ENCODE results near the gene CNOT1.
A peak's percentile ranks its signal among the peaks of the same experiment; 100 is the strongest.
"Not testable (repeated sequence)": the region's sequence is repeated elsewhere in the genome, so short reads cannot be mapped to it uniquely, and the experiment has no call there.

CNOT1 gene

GRCh38 chr16:58629733-58630640, at the start of gene CNOT1:
CNOT1 (minus strand) TSS chr16:58629826; CDS start chr16:58599337, 30,489 bp downstream.
- DNase-seq (ENCODE audit: low read depth in 2 of 2), result peak; percentile 93 to 96

GRCh38 chr16:58678716-58679115, 49.1 kb upstream of the CNOT1 start:
- DNase-seq (ENCODE audit: low read depth in 2 of 2), result no peak

GRCh38 chr16:58678269-58678668, 48.6 kb upstream of the CNOT1 start:
- DNase-seq (ENCODE audit: low read depth in 2 of 2), result no peak

GRCh38 chr16:58670946-58671583, 41.4 kb upstream of the CNOT1 start:
- no peak for DNase-seq (ENCODE audit: low read depth in 2 of 2)

- no peak for DNase-seq (ENCODE audit: low read depth in 2 of 2)
These were observed 40.6 kb upstream of the CNOT1 start for GRCh38 chr16:58670177-58670576.

- no peak for DNase-seq (ENCODE audit: low read depth in 2 of 2)
These were observed 35.6 kb upstream of the CNOT1 start for GRCh38 chr16:58665200-58665599.

GRCh38 chr16:58661199-58661830, 31.7 kb upstream of the CNOT1 start:
- no peak for DNase-seq (ENCODE audit: low read depth in 2 of 2)

- DNase-seq (ENCODE audit: low read depth in 2 of 2), result not testable (repeated sequence)
These were observed 30.3 kb upstream of the CNOT1 start for GRCh38 chr16:58659911-58660310.

GRCh38 chr16:58658796-58659211, 29.2 kb upstream of the CNOT1 start:
- no peak for DNase-seq (ENCODE audit: low read depth in 2 of 2)

GRCh38 chr16:58656899-58657298, 27.3 kb upstream of the CNOT1 start:
- no peak for DNase-seq (ENCODE audit: low read depth in 2 of 2)

GRCh38 chr16:58655215-58655596, 25.6 kb upstream of the CNOT1 start:
- no peak for DNase-seq (ENCODE audit: low read depth in 2 of 2)

- no peak for DNase-seq (ENCODE audit: low read depth in 2 of 2)
These were observed 25.1 kb upstream of the CNOT1 start for GRCh38 chr16:58654560-58655214.

GRCh38 chr16:58652741-58653140, 23.1 kb upstream of the CNOT1 start:
- DNase-seq (ENCODE audit: low read depth in 2 of 2), result no peak

- DNase-seq (ENCODE audit: low read depth in 2 of 2), result no peak
These were observed 22.3 kb upstream of the CNOT1 start for GRCh38 chr16:58651965-58652348.

- DNase-seq (ENCODE audit: low read depth in 2 of 2), result no peak
These were observed 20.1 kb upstream of the CNOT1 start for GRCh38 chr16:58649707-58650106.

- DNase-seq (ENCODE audit: low read depth in 2 of 2), result no peak
These were observed 17.5 kb upstream of the CNOT1 start for GRCh38 chr16:58647107-58647506.

GRCh38 chr16:58644765-58645487, 15.3 kb upstream of the CNOT1 start:
- DNase-seq (ENCODE audit: low read depth in 2 of 2), result no peak

- DNase-seq (ENCODE audit: low read depth in 2 of 2), result no peak
These were observed 14.5 kb upstream of the CNOT1 start for GRCh38 chr16:58644108-58644507.

GRCh38 chr16:58640949-58641348, 11.3 kb upstream of the CNOT1 start:
- no peak for DNase-seq (ENCODE audit: low read depth in 2 of 2)

- DNase-seq (ENCODE audit: low read depth in 2 of 2), result no peak
These were observed 10.2 kb upstream of the CNOT1 start for GRCh38 chr16:58639836-58640235.

GRCh38 chr16:58639230-58639629, 9.6 kb upstream of the CNOT1 start:
- no peak for DNase-seq (ENCODE audit: low read depth in 2 of 2)

Data from stimulated activated CD4-positive, alpha-beta T cell treated with anti-CD3 and anti-CD28 coated beads, Interleukin-12 subunit alpha, Interleukin-12 subunit beta, amount 100 ng/mL, for 24 hours (primary cell).